GM12878 (cell line): Measurements from ENCODE around the gene CREB3L1. TPM values are rescaled to one million over a fixed set of nuclear protein-coding genes. Genes with fewer than 3 reads are reported as not detected.

Experiments
- ATAC-seq: fragments of 200-7000 bp; cut with Tn5 transposase; 3 replicates; pipeline ENCODE4 v1.9.1; 2020; ENCODE audit warnings: mild to moderate bottlenecking, moderate library complexity
- BruUV-seq: library from RNA; stranded (reverse); fragments of 400-500 nt; replicated peaks from 2 replicates; lab custom pipeline; 2021; lab: Mats Ljungman, UMichigan
- CTCF ChIA-PET: fragments of 300-600 bp; sonication (Branson Sonifier 250); formaldehyde crosslinking; extraction: SDS; loops from one replicate; lab custom pipeline; 2021; ENCODE audit warnings: inconsistent platforms; lab: Yijun Ruan, JAX
- POLR2A ChIA-PET: fragments of 350-600 bp; formaldehyde crosslinking; extraction: SDS; loops from one replicate; lab custom pipeline; 2021; ENCODE audit warnings: inconsistent platforms; lab: Charles Lee
- RAD21 ChIA-PET: fragments of 300-600 bp; sonication (Branson Sonifier 250); formaldehyde crosslinking; loops from one replicate; lab custom pipeline; 2023; ENCODE audit warnings: antibody characterized with exemption; ENCODE audit not compliant: unreplicated experiment; lab: Charles Lee
- SMC1A ChIA-PET: fragments of 300-600 bp; sonication (Branson Sonifier 250); formaldehyde crosslinking; loops from one replicate; lab custom pipeline; 2023; ENCODE audit not compliant: unreplicated experiment, uncharacterized antibody; lab: Charles Lee
- DNase-seq: peaks from one replicate; pipeline ENCODE4 v3.0.0-alpha.2; 2011; ENCODE audit warnings: low read depth, low spot score
- FAIRE-seq: peaks from 3 replicates; lab custom pipeline; 2011; peaks lifted over from hg19 to GRCh38; lab: Jason Lieb, UNC
- H2AFZ ChIP-seq: 2 replicates; pipeline ENCODE4 v1.6.0; 2011; ENCODE audit warnings: low read depth, low read length, control low read depth; ENCODE audit not compliant: control insufficient read depth
- H3K27ac ChIP-seq: 2 replicates; pipeline ENCODE4 v1.5.1; 2011; ENCODE audit warnings: control low read depth; ENCODE audit not compliant: control insufficient read depth, insufficient read depth
- H3K27me3 ChIP-seq, 2 experiments: replicated peaks in 1 of 2; 2 replicates each; pipeline versions ENCODE4 v1.6.0 to v1.6.1; 2011; ENCODE audit warnings: low read length in 1 of 2; ENCODE audit not compliant: control insufficient read depth in 2 of 2, insufficient read depth in 2 of 2
- H3K36me3 ChIP-seq, 2 experiments: 2 replicates each; pipeline ENCODE4 v1.5.1; 2011; ENCODE audit warnings: low read length in 1 of 2; ENCODE audit not compliant: control insufficient read depth in 2 of 2, insufficient read depth in 2 of 2
- H3K4me1 ChIP-seq: 2 replicates; pipeline ENCODE4 v1.6.1; 2011; ENCODE audit warnings: mild to moderate bottlenecking, low read length, moderate library complexity, mixed read lengths; ENCODE audit not compliant: control insufficient read depth, insufficient read depth
- H3K4me2 ChIP-seq: 2 replicates; pipeline ENCODE4 v1.6.0; 2011; ENCODE audit warnings: control low read depth; ENCODE audit not compliant: control insufficient read depth, insufficient read depth
- H3K4me3 ChIP-seq: fragments of 200-600 bp; sonication (generic); 2 replicates; pipeline ENCODE4 v1.5.1; 2016
- H3K79me2 ChIP-seq: 2 replicates; pipeline ENCODE4 v1.6.0; 2011; ENCODE audit warnings: low read length; ENCODE audit not compliant: control insufficient read depth, insufficient read depth
- H3K9ac ChIP-seq: 2 replicates; pipeline ENCODE4 v1.8.0; 2011; ENCODE audit warnings: low read length, control low read depth, mixed read lengths; ENCODE audit not compliant: control insufficient read depth, insufficient read depth
- H3K9me3 ChIP-seq: replicated peaks from 3 replicates; pipeline ENCODE4 v1.5.1; 2011; ENCODE audit warnings: mild to moderate bottlenecking, low read length; ENCODE audit not compliant: control insufficient read depth, insufficient read depth
- H4K20me1 ChIP-seq: 2 replicates; pipeline ENCODE4 v1.6.0; 2011; ENCODE audit not compliant: control insufficient read depth, insufficient read depth
- BCLAF1 ChIP-seq: fragments of 450-650 bp; IDR thresholded peaks from 2 replicates; pipeline ENCODE4 v1.6.1; 2017; ENCODE audit warnings: antibody characterized with exemption, mild to moderate bottlenecking, moderate library complexity
- IRF4 ChIP-seq: IDR thresholded peaks from 2 replicates; pipeline ENCODE4 v1.6.1; 2011; ENCODE audit warnings: low read depth, low read length
- MEF2A ChIP-seq: IDR thresholded peaks from 2 replicates; pipeline ENCODE4 v1.6.1; 2011; ENCODE audit warnings: low read depth, mild to moderate bottlenecking, low read length, moderate library complexity; ENCODE audit not compliant: insufficient read depth
- NR2C1 ChIP-seq: fragments of 450-650 bp; IDR thresholded peaks from 2 replicates; pipeline ENCODE4 v1.6.1; 2017; ENCODE audit warnings: antibody characterized with exemption, mild to moderate bottlenecking, moderate library complexity
- RAD51 ChIP-seq: fragments of 450-650 bp; IDR thresholded peaks from 2 replicates; pipeline ENCODE4 v1.6.1; 2016; ENCODE audit warnings: moderate library complexity, mild to moderate bottlenecking, inconsistent platforms
- SMC3 ChIP-seq: IDR thresholded peaks from 2 replicates; pipeline ENCODE4 v1.6.1; 2011; ENCODE audit warnings: low read length, improper control_type of control experiment, borderline replicate concordance
- TCF3 ChIP-seq: IDR thresholded peaks from 2 replicates; pipeline ENCODE4 v1.6.1; 2012; ENCODE audit warnings: low read depth, mild to moderate bottlenecking, low read length, borderline replicate concordance; ENCODE audit not compliant: insufficient read depth
- ZZZ3 ChIP-seq: IDR thresholded peaks from 2 replicates; pipeline ENCODE4 v1.6.1; 2011; ENCODE audit warnings: low read depth; ENCODE audit not compliant: control insufficient read depth, insufficient read length
- WGBS: methylation state at CpG from one replicate; pipeline ENCODE4 v1.1.6; 2016; ENCODE audit warnings: low lambda C conversion rate; ENCODE audit not compliant: insufficient replicate concordance, insufficient coverage; ENCODE audit errors: missing lambda C conversion rate; 5-methylcytosine and 5-hydroxymethylcytosine counted together
- in situ Hi-C: fragments of 300-500 bp; cut with MboI; formaldehyde crosslinking; loops from 9 replicates; pipeline ENCODE4 v1.14.3; 2018; ENCODE audit warnings: mixed read lengths
- intact Hi-C: fragments of 100-400 bp; cut with micrococcal nuclease; formaldehyde crosslinking; loops from one replicate; pipeline ENCODE4 v1.14.2; 2022; ENCODE audit not compliant: unreplicated experiment
- polyA plus RNA-seq, 11 experiments: library from polyadenylated mRNA; depleted of rRNA in 4 of 11; unstranded in 6 of 11; stranded (reverse) in 5 of 11; fragments of >200 nt; fragmentation: Nextera tagmentation in 4 of 11; fragmentation: Illumina TruSeq in 1 of 11; extraction: Ambion mirVana in 4 of 11; extraction: Trizol in 1 of 11; gene quantifications; 1 replicate in 1 of 11; 2 replicates in 10 of 11; pipeline versions ENCODE4 v1.2.1 to v1.2.3, GENCODE V29; 2011 to 2016; ENCODE audit warnings: inconsistent platforms in 2 of 11, missing spikeins in 2 of 11, low read depth in 1 of 11
- total RNA-seq, 4 experiments: library from RNA; depleted of rRNA in 3 of 4; stranded (reverse); fragments of >200 nt in 3 of 4; fragmentation: Illumina TruSeq in 1 of 4; extraction: Trizol in 1 of 4; gene quantifications; 2 replicates each; pipeline versions ENCODE4 v1.2.1 to v1.2.3, GENCODE V29; 2013 to 2021
- TF ChIP-seq, protein P1 (sequence below): fragments of 450-650 bp; IDR thresholded peaks from 2 replicates; pipeline ENCODE4 v1.6.1; 2017; ENCODE audit warnings: mild to moderate bottlenecking
- TF ChIP-seq, protein P2 (sequence below): IDR thresholded peaks from 2 replicates; pipeline ENCODE4 v1.6.1; 2012; ENCODE audit warnings: improper control_type of control experiment, low read depth, low read length; ENCODE audit not compliant: insufficient replicate concordance
- TF ChIP-seq, protein P3 (sequence below): IDR thresholded peaks from 2 replicates; pipeline ENCODE4 v1.6.1; 2012; ENCODE audit warnings: low read depth, low read length, improper control_type of control experiment

Gene CREB3L1
- total and polyA plus RNA-seq, 10 of the 15 experiments (the other 5 are each of a cell fraction or from before 2014, with no cell fraction given) = 0.03 to 1.4 (median 0.22) TPM

DNA sequence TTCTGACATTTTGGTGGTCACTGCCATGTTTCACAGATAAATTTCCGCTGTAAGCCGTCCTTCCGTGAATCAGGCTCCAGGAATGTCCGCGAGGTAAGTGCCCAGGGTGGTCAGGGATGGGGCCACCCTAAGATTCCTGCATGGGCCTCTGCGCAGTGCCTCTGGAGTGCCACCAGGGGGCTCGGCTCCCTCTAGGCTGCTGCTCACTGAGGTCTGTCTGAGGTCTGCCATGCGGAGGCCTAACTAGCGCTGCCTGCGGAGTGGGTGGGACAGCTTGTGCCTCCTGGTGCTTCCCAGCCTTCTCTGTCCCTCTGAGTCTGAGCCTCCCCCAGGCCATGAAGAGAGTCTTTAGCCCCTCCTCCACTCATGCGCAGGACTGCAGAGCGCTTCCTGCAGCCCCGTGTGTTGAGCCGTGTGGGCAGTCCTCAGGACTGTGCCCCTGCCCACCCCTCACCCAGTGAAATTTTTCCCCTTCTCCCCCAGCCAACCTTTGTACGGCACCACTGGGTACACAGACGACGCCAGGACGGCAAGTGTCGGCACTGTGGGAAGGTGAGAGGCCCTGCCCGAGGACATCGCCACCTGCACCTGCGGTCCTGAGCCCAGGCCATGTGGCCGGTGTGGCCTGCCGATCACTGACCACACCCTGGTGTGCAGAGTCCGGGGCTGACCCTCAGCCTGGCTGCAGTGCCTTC is 92.1 kb downstream of the CREB3L1 start:
- RAD21 ChIA-PET = interaction anchor here (1.0 to 2.3 kb wide), 4 partner anchors 14 to 152 kb away, joined by 3 to 11 read pairs (median 6); no protein-coding TSS in a partner anchor
- FAIRE-seq = peak; percentile 69
- no peak overlapping the region for H3K4me2 ChIP-seq
- H3K27me3 ChIP-seq = no peaks in the 10 kb centered on the region
- ATAC-seq = peak; percentile 88
- DNase-seq = no peak
- BruUV-seq = no TSS peak
- no peak overlapping the region for H2AFZ ChIP-seq
- WGBS = 60% methylated on average over 25 of the region's 25 CpGs
- in situ Hi-C loops = no loop called here
- no peaks in the 10 kb centered on the region for H4K20me1 ChIP-seq
- H3K36me3 ChIP-seq = peaks cover 9 to 28% of the 10 kb centered on the region in 2 experiments; a peak in 3 of 4 replicates
- no peaks in the 10 kb centered on the region; the same call in 1 of the 2 replicates for H3K79me2 ChIP-seq
- SMC1A ChIA-PET = interaction anchor here (0.8 to 5.5 kb wide), 2 partner anchors 18 to 121 kb away, joined by 3 to 32 read pairs; no protein-coding TSS in a partner anchor
- H3K27ac ChIP-seq = no peak overlapping the region
- no peak overlapping the region for H3K4me3 ChIP-seq
- H3K4me1 ChIP-seq = no peaks in the 10 kb centered on the region
- intact Hi-C loops = loop anchor here (5.0 kb wide), 1 partner anchor 132 kb away; no protein-coding TSS in a partner anchor
- no peak overlapping the region for H3K9ac ChIP-seq
- CTCF ChIA-PET = interaction anchor here (1.0 to 15.2 kb wide), 5 partner anchors 14 to 58 kb away, joined by 3 to 423 read pairs (median 4); partner anchors contain the start of gene DGKZ
- POLR2A ChIA-PET = no interaction called here
- no peaks in the 10 kb centered on the region for H3K9me3 ChIP-seq
- TF ChIP-seq NR2C1 (no peak), BCLAF1 (no peak), MEF2A (no peak), TCF3 (no peak), ZZZ3 (no peak), IRF4 (0 out of 2 replicates have a peak, but pooled peaks have one; percentile 19), RAD51 (no peak), SMC3 (peak; percentile 51; the same call in 1 of the 2 replicates)
- TF ChIP-seq, protein P1, sequence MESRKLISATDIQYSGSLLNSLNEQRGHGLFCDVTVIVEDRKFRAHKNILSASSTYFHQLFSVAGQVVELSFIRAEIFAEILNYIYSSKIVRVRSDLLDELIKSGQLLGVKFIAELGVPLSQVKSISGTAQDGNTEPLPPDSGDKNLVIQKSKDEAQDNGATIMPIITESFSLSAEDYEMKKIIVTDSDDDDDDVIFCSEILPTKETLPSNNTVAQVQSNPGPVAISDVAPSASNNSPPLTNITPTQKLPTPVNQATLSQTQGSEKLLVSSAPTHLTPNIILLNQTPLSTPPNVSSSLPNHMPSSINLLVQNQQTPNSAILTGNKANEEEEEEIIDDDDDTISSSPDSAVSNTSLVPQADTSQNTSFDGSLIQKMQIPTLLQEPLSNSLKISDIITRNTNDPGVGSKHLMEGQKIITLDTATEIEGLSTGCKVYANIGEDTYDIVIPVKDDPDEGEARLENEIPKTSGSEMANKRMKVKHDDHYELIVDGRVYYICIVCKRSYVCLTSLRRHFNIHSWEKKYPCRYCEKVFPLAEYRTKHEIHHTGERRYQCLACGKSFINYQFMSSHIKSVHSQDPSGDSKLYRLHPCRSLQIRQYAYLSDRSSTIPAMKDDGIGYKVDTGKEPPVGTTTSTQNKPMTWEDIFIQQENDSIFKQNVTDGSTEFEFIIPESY = no peak
- TF ChIP-seq, protein P2, sequence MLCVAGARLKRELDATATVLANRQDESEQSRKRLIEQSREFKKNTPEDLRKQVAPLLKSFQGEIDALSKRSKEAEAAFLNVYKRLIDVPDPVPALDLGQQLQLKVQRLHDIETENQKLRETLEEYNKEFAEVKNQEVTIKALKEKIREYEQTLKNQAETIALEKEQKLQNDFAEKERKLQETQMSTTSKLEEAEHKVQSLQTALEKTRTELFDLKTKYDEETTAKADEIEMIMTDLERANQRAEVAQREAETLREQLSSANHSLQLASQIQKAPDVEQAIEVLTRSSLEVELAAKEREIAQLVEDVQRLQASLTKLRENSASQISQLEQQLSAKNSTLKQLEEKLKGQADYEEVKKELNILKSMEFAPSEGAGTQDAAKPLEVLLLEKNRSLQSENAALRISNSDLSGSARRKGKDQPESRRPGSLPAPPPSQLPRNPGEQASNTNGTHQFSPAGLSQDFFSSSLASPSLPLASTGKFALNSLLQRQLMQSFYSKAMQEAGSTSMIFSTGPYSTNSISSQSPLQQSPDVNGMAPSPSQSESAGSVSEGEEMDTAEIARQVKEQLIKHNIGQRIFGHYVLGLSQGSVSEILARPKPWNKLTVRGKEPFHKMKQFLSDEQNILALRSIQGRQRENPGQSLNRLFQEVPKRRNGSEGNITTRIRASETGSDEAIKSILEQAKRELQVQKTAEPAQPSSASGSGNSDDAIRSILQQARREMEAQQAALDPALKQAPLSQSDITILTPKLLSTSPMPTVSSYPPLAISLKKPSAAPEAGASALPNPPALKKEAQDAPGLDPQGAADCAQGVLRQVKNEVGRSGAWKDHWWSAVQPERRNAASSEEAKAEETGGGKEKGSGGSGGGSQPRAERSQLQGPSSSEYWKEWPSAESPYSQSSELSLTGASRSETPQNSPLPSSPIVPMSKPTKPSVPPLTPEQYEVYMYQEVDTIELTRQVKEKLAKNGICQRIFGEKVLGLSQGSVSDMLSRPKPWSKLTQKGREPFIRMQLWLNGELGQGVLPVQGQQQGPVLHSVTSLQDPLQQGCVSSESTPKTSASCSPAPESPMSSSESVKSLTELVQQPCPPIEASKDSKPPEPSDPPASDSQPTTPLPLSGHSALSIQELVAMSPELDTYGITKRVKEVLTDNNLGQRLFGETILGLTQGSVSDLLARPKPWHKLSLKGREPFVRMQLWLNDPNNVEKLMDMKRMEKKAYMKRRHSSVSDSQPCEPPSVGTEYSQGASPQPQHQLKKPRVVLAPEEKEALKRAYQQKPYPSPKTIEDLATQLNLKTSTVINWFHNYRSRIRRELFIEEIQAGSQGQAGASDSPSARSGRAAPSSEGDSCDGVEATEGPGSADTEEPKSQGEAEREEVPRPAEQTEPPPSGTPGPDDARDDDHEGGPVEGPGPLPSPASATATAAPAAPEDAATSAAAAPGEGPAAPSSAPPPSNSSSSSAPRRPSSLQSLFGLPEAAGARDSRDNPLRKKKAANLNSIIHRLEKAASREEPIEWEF = no peak
- TF ChIP-seq, protein P3, sequence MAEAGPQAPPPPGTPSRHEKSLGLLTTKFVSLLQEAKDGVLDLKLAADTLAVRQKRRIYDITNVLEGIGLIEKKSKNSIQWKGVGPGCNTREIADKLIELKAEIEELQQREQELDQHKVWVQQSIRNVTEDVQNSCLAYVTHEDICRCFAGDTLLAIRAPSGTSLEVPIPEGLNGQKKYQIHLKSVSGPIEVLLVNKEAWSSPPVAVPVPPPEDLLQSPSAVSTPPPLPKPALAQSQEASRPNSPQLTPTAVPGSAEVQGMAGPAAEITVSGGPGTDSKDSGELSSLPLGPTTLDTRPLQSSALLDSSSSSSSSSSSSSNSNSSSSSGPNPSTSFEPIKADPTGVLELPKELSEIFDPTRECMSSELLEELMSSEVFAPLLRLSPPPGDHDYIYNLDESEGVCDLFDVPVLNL = no peak
